ENCODE data around the gene VKORC1. TPM values are rescaled to one million over a fixed set of nuclear protein-coding genes. Genes with fewer than 3 reads are reported as not detected.
A peak's percentile ranks its signal among the peaks of the same experiment; 100 is the strongest.

The VKORC1 gene
- total and polyA plus RNA-seq, 4 donors = 29.9 to 519 (median 263) TPM

GRCh38 chr16:31118223-31119155, 23.9 kb upstream of the VKORC1 start:
- peak overlapping the region; percentile 93 for H3K9ac ChIP-seq (ENCODE audit: low read depth in 1 of 2, low read length in 2 of 2)
- DNase-seq (ENCODE audit: low spot score) = no peak
- H3K4me3 ChIP-seq (ENCODE audit: low read depth in 1 of 3, low read length in 3 of 3) = peak overlapping the region; percentile 86 to 94 (median 94)
- WGBS = 56% methylated on average over 9 of the region's 9 CpGs
- H3K27me3 ChIP-seq (ENCODE audit: control insufficient read depth in 4 of 4, insufficient read depth in 4 of 4, low read length in 3 of 4) = no peaks in the 10 kb centered on the region
- no peaks in the 10 kb centered on the region for H3K9me3 ChIP-seq (ENCODE audit: control insufficient read depth in 4 of 4, low read length in 3 of 4)
- peaks cover 5 to 23% (median 19%) of the 10 kb centered on the region in 4 donors for H3K36me3 ChIP-seq (ENCODE audit: control insufficient read depth in 4 of 4, insufficient read depth in 3 of 4, low read depth in 1 of 4, low read length in 3 of 4)
- H3K4me1 ChIP-seq (ENCODE audit: control insufficient read depth in 4 of 4, insufficient read depth in 4 of 4, low read length in 3 of 4) = peaks cover 10 to 30% (median 20%) of the 10 kb centered on the region in 4 donors
- TF ChIP-seq RXRA (IDR thresholded peaks at IDR 0.05) (peak in 1 of 2 donors; percentile 40), TAF1 (conservative IDR thresholded peaks at IDR 0.05) (peak; percentile 6), HNF4A (conservative IDR thresholded peaks at IDR 0.05) (peak in 1 of 2 donors; percentile 11), EGR1 (IDR thresholded peaks at IDR 0.05; ENCODE audit: low read depth in 2 of 2) (no peak), REST (IDR thresholded peaks at IDR 0.05) (peak; percentile 21), HNF4G (IDR thresholded peaks at IDR 0.05) (no peak)
- peak overlapping the region; percentile 95 to 97 for H3K27ac ChIP-seq (ENCODE audit: low read depth in 1 of 2, low read length in 2 of 2)

GRCh38 chr16:31117384-31118222, 23.0 kb upstream of the VKORC1 start, which contains the start of gene KAT8:
KAT8 (plus strand) TSS chr16:31117664; CDS start chr16:31117682, 18 bp downstream.
- Histone ChIP-seq H3K27ac (ENCODE audit: low read depth in 1 of 2, low read length in 2 of 2) (peak within 1 kb of the TSS; percentile 95 to 97), H3K9me3 (ENCODE audit: control insufficient read depth in 4 of 4, low read length in 3 of 4) (no peaks in the 10 kb centered on the region), H3K4me3 (ENCODE audit: low read depth in 1 of 3, low read length in 3 of 3) (peak within 1 kb of the TSS; percentile 86 to 94 (median 94)), H3K36me3 (ENCODE audit: control insufficient read depth in 4 of 4, insufficient read depth in 3 of 4, low read depth in 1 of 4, low read length in 3 of 4) (peaks cover 5 to 23% (median 19%) of the 10 kb centered on the region in 4 donors), H3K4me1 (ENCODE audit: control insufficient read depth in 4 of 4, insufficient read depth in 4 of 4, low read length in 3 of 4) (peaks cover 18 to 38% (median 29%) of the 10 kb centered on the region in 4 donors), H3K9ac (ENCODE audit: low read depth in 1 of 2, low read length in 2 of 2) (peak within 1 kb of the TSS; percentile 93), H3K27me3 (ENCODE audit: control insufficient read depth in 4 of 4, insufficient read depth in 4 of 4, low read length in 3 of 4) (no peaks in the 10 kb centered on the region)
- peak; percentile 98 for DNase-seq (ENCODE audit: low spot score)
- under 1% methylated on average over 68 of the region's 68 CpGs for WGBS
- TF ChIP-seq ZBTB33 (IDR thresholded peaks at IDR 0.05) = no peak
- TF ChIP-seq TAF1 (conservative IDR thresholded peaks at IDR 0.05) = peak; percentile 59
- peak; percentile 92 for TF ChIP-seq YY1 (IDR thresholded peaks at IDR 0.05)
- TF ChIP-seq EGR1 (IDR thresholded peaks at IDR 0.05; ENCODE audit: low read depth in 2 of 2) = peak; percentile 18 to 21
- TF ChIP-seq NR2F2 (IDR thresholded peaks at IDR 0.05) = peak; percentile 73
- TF ChIP-seq MAX (IDR thresholded peaks at IDR 0.05) = no peak
- TF ChIP-seq FOXA1 (IDR thresholded peaks at IDR 0.05) = no peak
- TF ChIP-seq GABPA (IDR thresholded peaks at IDR 0.05 in 1 of 2, conservative IDR thresholded peaks at IDR 0.05 in 1 of 2) = peak; percentile 61 to 93
- no peak for TF ChIP-seq ATF3 (IDR thresholded peaks at IDR 0.05)
- TF ChIP-seq SP1 (IDR thresholded peaks at IDR 0.05) = peak; percentile 90
- peak; percentile 21 to 46 for TF ChIP-seq RAD21 (IDR thresholded peaks at IDR 0.05)
- TF ChIP-seq HNF4G (IDR thresholded peaks at IDR 0.05) = no peak
- peak; percentile 49 to 53 for TF ChIP-seq JUND (IDR thresholded peaks at IDR 0.05)
- TF ChIP-seq CTCF (IDR thresholded peaks at IDR 0.05; ENCODE audit: low read depth, low read length, missing input control) = no peak
- TF ChIP-seq FOXA2 (IDR thresholded peaks at IDR 0.05) = no peak
- peak; percentile 27 to 46 for TF ChIP-seq HNF4A (conservative IDR thresholded peaks at IDR 0.05)

Data from liver (tissue), 9 donors.